Liver (tissue), 3 donors: ENCODE results near the gene CDKN1B.

Source experiments
- ATF3 ChIP-seq: IDR thresholded peaks from 2 replicates; pipeline ENCODE4 v1.6.1; 2016; ENCODE audit warnings: antibody characterized with exemption
- CTCF ChIP-seq: fragments of 150-350 bp; IDR thresholded peaks from 2 replicates; pipeline ENCODE4 v1.5.1; 2017; ENCODE audit warnings: improper control_type of control experiment, low read depth, low read length; ENCODE audit not compliant: missing input control
- EGR1 ChIP-seq, 2 donors: IDR thresholded peaks; 2 replicates each; pipeline ENCODE4 v1.6.1; 2016 to 2018; ENCODE audit warnings: antibody characterized with exemption in 2 of 2, low read depth in 2 of 2
- GABPA ChIP-seq, 2 donors: IDR thresholded peaks in 1 of 2; conservative IDR thresholded peaks in 1 of 2; 2 replicates each; pipeline ENCODE4 v1.6.1; 2016; ENCODE audit warnings: antibody characterized with exemption in 2 of 2, mild to moderate bottlenecking in 1 of 2, moderate library complexity in 1 of 2
- HNF4A ChIP-seq, 2 donors: conservative IDR thresholded peaks; 2 replicates each; pipeline ENCODE4 v1.6.1; 2016; ENCODE audit warnings: antibody characterized with exemption in 2 of 2, mild to moderate bottlenecking in 2 of 2
- JUND ChIP-seq, 2 donors: IDR thresholded peaks; 2 replicates each; pipeline ENCODE4 v1.6.1; 2016; ENCODE audit warnings: antibody characterized with exemption in 2 of 2
- MAX ChIP-seq: IDR thresholded peaks from 2 replicates; pipeline ENCODE4 v1.6.1; 2016; ENCODE audit warnings: antibody characterized with exemption
- RAD21 ChIP-seq, 2 donors: IDR thresholded peaks; 2 replicates each; pipeline ENCODE4 v1.6.1; 2016; ENCODE audit warnings: antibody characterized with exemption in 2 of 2, mild to moderate bottlenecking in 2 of 2
- REST ChIP-seq: IDR thresholded peaks from 2 replicates; pipeline ENCODE4 v1.6.1; 2016; ENCODE audit warnings: antibody characterized with exemption, mild to moderate bottlenecking
- RXRA ChIP-seq, 2 donors: IDR thresholded peaks; 2 replicates each; pipeline ENCODE4 v1.6.1; 2017 to 2018; ENCODE audit warnings: antibody characterized with exemption in 2 of 2, mild to moderate bottlenecking in 1 of 2
- SP1 ChIP-seq: IDR thresholded peaks from 2 replicates; pipeline ENCODE4 v1.6.1; 2018; ENCODE audit warnings: antibody characterized with exemption, mild to moderate bottlenecking
- TAF1 ChIP-seq: conservative IDR thresholded peaks from 2 replicates; pipeline ENCODE4 v1.6.1; 2016; ENCODE audit warnings: antibody characterized with exemption, mild to moderate bottlenecking
- YY1 ChIP-seq: IDR thresholded peaks from 2 replicates; pipeline ENCODE4 v1.6.1; 2016; ENCODE audit warnings: antibody characterized with exemption, mild to moderate bottlenecking
- donor health status: healthy.
- donor health status: healthy.

GRCh38 chr12:12726555-12727093 lies 9.5 kb downstream of the CDKN1B start:
- no peak for TF ChIP-seq CTCF
- TF ChIP-seq RAD21 (IDR thresholded peaks at IDR 0.05) = no peak
- TF ChIP-seq REST = no peak
- TF ChIP-seq HNF4A (conservative IDR thresholded peaks at IDR 0.05) = no peak
- TF ChIP-seq GABPA (IDR thresholded peaks at IDR 0.05 in 1 of 2, conservative IDR thresholded peaks at IDR 0.05 in 1 of 2) = no peak
- TF ChIP-seq MAX = no peak
- no peak for TF ChIP-seq TAF1
- no peak for TF ChIP-seq JUND (IDR thresholded peaks at IDR 0.05)
- no peak for TF ChIP-seq ATF3
- no peak for TF ChIP-seq EGR1 (IDR thresholded peaks at IDR 0.05; ENCODE audit: low read depth in 2 of 2)
- no peak for TF ChIP-seq YY1
- TF ChIP-seq SP1 = no peak
- TF ChIP-seq RXRA (IDR thresholded peaks at IDR 0.05) = no peak
